HG02884 (cell line): ENCODE data around the gene LRRC8E.
"Not testable (repeated sequence)": the region's sequence is repeated elsewhere in the genome, so short reads cannot be mapped to it uniquely, and the experiment has no call there.

Experiments used
- ATAC-seq: cut with Tn5 transposase; IDR thresholded peaks from one replicate; pipeline ENCODE4 v1.9.1; 2021; ENCODE audit warnings: mild to moderate bottlenecking, moderate library complexity; ENCODE audit not compliant: unreplicated experiment

LRRC8E gene

GRCh38 chr19:7928741-7929701 lies 40.7 kb downstream of the LRRC8E start:
- ATAC-seq, result no peak

- ATAC-seq, result not testable (repeated sequence)
Measured at GRCh38 chr19:7930030-7930429, 41.7 kb downstream of the LRRC8E start.

- no peak for ATAC-seq
Measured at GRCh38 chr19:7930765-7931164, 42.5 kb downstream of the LRRC8E start.

- ATAC-seq, result no peak
Measured at GRCh38 chr19:7931221-7932061, 43.1 kb downstream of the LRRC8E start.

- no peak for ATAC-seq
Measured at GRCh38 chr19:7932276-7932929, 44.1 kb downstream of the LRRC8E start.

- ATAC-seq, result no peak
Measured at GRCh38 chr19:7932930-7933300, 44.6 kb downstream of the LRRC8E start.

- no peak for ATAC-seq
Measured at GRCh38 chr19:7933411-7933810, 45.1 kb downstream of the LRRC8E start.

- ATAC-seq, result no peak
Measured at GRCh38 chr19:7933828-7934725, 45.8 kb downstream of the LRRC8E start.

- no peak for ATAC-seq
Measured at GRCh38 chr19:7934766-7935165, 46.5 kb downstream of the LRRC8E start.

GRCh38 chr19:7940841-7941240 lies 52.5 kb downstream of the LRRC8E start:
- no peak for ATAC-seq

- ATAC-seq, result no peak
Measured at GRCh38 chr19:7941895-7942596, 53.7 kb downstream of the LRRC8E start.

- ATAC-seq, result no peak
Measured at GRCh38 chr19:7942981-7943443, 54.7 kb downstream of the LRRC8E start.

- ATAC-seq, result peak; percentile 95
Measured at GRCh38 chr19:7943444-7944176, 55.3 kb downstream of the LRRC8E start, which contains the start of gene TIMM44. Gene TIMM44, minus strand, starts transcription at chr19:7943666. Its CDS starts 15 bp downstream, at chr19:7943651.

GRCh38 chr19:7944177-7944761 lies 56.0 kb downstream of the LRRC8E start:
- ATAC-seq, result peak; percentile 31

- no peak for ATAC-seq
Measured at GRCh38 chr19:7947939-7948338, 59.6 kb downstream of the LRRC8E start.
